CD14-positive monocyte (primary cell): ENCODE data around the gene ATP6V0B. TPM values are rescaled to one million over a fixed set of nuclear protein-coding genes. Genes with fewer than 3 reads are reported as not detected.

Experiments used
- DNase-seq, 3 donors: peaks; one replicate each; pipeline ENCODE4 v3.0.0-alpha.2; 2011 to 2022
- H2AFZ ChIP-seq: 2 replicates; pipeline ENCODE4 v1.6.0; 2012; ENCODE audit warnings: mild to moderate bottlenecking, low read depth, low read length, inconsistent platforms; ENCODE audit not compliant: insufficient read depth, poor library complexity, severe bottlenecking
- H3K27ac ChIP-seq, 2 donors: 1 replicate in 1 of 2; 2 replicates in 1 of 2; pipeline ENCODE4 v1.5.1; 2012 to 2013; ENCODE audit warnings: low read length in 2 of 2, control low read depth in 1 of 2, inconsistent platforms in 1 of 2, low read depth in 1 of 2, mild to moderate bottlenecking in 1 of 2
- H3K27me3 ChIP-seq, 2 donors: one replicate each; pipeline versions ENCODE4 v1.6.0 to v1.6.1; 2011 to 2013; ENCODE audit warnings: low read length in 2 of 2; ENCODE audit not compliant: control insufficient read depth in 2 of 2, insufficient read depth in 2 of 2
- H3K36me3 ChIP-seq, 2 donors: replicated peaks in 1 of 2; 1 replicate in 1 of 2; 2 replicates in 1 of 2; pipeline versions ENCODE4 v1.5.1 to v1.6.1; 2012 to 2013; ENCODE audit warnings: low read length in 2 of 2, control low read depth in 1 of 2, inconsistent platforms in 1 of 2, mild to moderate bottlenecking in 1 of 2; ENCODE audit not compliant: insufficient read depth in 2 of 2, control insufficient read depth in 1 of 2
- H3K4me1 ChIP-seq, 2 donors: 1 replicate in 1 of 2; 2 replicates in 1 of 2; pipeline versions ENCODE4 v1.5.1 to v1.6.1; 2012 to 2013; ENCODE audit warnings: low read length in 2 of 2, control low read depth in 1 of 2, inconsistent platforms in 1 of 2, mild to moderate bottlenecking in 1 of 2, moderate library complexity in 1 of 2; ENCODE audit not compliant: insufficient read depth in 2 of 2, control insufficient read depth in 1 of 2
- H3K4me2 ChIP-seq: replicated peaks from 2 replicates; pipeline ENCODE3; 2012; ENCODE audit warnings: low read length, moderate library complexity, mild to moderate bottlenecking; ENCODE audit not compliant: poor library complexity, severe bottlenecking; ENCODE audit errors: extremely low read depth
- H3K4me3 ChIP-seq, 3 experiments: fragments of 200-600 bp in 1 of 3; sonication (generic) in 1 of 3; replicated peaks in 1 of 3; 1 replicate in 2 of 3; 2 replicates in 1 of 3; pipeline ENCODE4 v1.5.1; 2011 to 2013; ENCODE audit warnings: low read length in 3 of 3, mild to moderate bottlenecking in 3 of 3, control low read depth in 2 of 3, low read depth in 2 of 3, inconsistent platforms in 1 of 3, moderate library complexity in 1 of 3
- H3K79me2 ChIP-seq: 2 replicates; pipeline ENCODE4 v1.6.0; 2012; ENCODE audit warnings: mild to moderate bottlenecking, control low read depth, inconsistent platforms, low read length, moderate library complexity; ENCODE audit not compliant: insufficient read depth
- H3K9ac ChIP-seq: 2 replicates; pipeline ENCODE4 v1.6.0; 2017; ENCODE audit warnings: low read length, mild to moderate bottlenecking; ENCODE audit not compliant: insufficient read depth, poor library complexity, severe bottlenecking
- H3K9me3 ChIP-seq, 2 donors: replicated peaks in 1 of 2; 1 replicate in 1 of 2; 2 replicates in 1 of 2; pipeline versions ENCODE4 v1.5.1 to v1.6.1; 2012 to 2013; ENCODE audit warnings: low read length in 2 of 2, control low read depth in 1 of 2; ENCODE audit not compliant: control insufficient read depth in 1 of 2, insufficient read depth in 1 of 2
- H4K20me1 ChIP-seq: 2 replicates; pipeline ENCODE4 v1.6.0; 2012; ENCODE audit warnings: mild to moderate bottlenecking, low read length, control low read depth, moderate library complexity; ENCODE audit not compliant: insufficient read depth
- H3K27ac Mint-ChIP-seq, 7 donors: one replicate each; pipeline ENCODE4 v1.8.0; 2020; ENCODE audit warnings: mild to moderate bottlenecking in 7 of 7, mixed read lengths in 7 of 7, moderate library complexity in 6 of 7, inconsistent platforms in 2 of 7
- H3K27me3 Mint-ChIP-seq, 3 donors: one replicate each; pipeline ENCODE4 v1.8.0; 2021 to 2022; ENCODE audit warnings: low read depth in 3 of 3, mild to moderate bottlenecking in 3 of 3, mixed read lengths in 3 of 3, moderate library complexity in 3 of 3, inconsistent platforms in 1 of 3
- H3K36me3 Mint-ChIP-seq, 2 donors: one replicate each; pipeline ENCODE4 v1.8.0; 2020; ENCODE audit warnings: mixed read lengths in 2 of 2, inconsistent platforms in 1 of 2, mild to moderate bottlenecking in 1 of 2
- H3K4me1 Mint-ChIP-seq: one replicate; pipeline ENCODE4 v1.8.0; 2020; ENCODE audit warnings: mild to moderate bottlenecking, mixed read lengths
- H3K4me3 Mint-ChIP-seq, 2 donors: one replicate each; pipeline ENCODE4 v1.8.0; 2020; ENCODE audit warnings: mild to moderate bottlenecking in 2 of 2, mixed read lengths in 2 of 2, moderate library complexity in 1 of 2
- H3K9me3 Mint-ChIP-seq, 7 donors: one replicate each; pipeline ENCODE4 v1.8.0; 2020 to 2022; ENCODE audit warnings: mixed read lengths in 7 of 7, mild to moderate bottlenecking in 6 of 7, moderate library complexity in 6 of 7, inconsistent platforms in 2 of 7
- WGBS: methylation state at CpG from one replicate; pipeline ENCODE4 v1.1.5; 2013; ENCODE audit warnings: missing lambda C conversion rate; ENCODE audit not compliant: insufficient coverage; 5-methylcytosine and 5-hydroxymethylcytosine counted together
- intact Hi-C, 2 donors: fragments of 100-400 bp; cut with micrococcal nuclease; formaldehyde crosslinking; loops; one replicate each; pipeline versions ENCODE4 v1.15.0 to v1.15.1; 2023
- polyA plus RNA-seq, 3 donors: library from polyadenylated mRNA; depleted of rRNA in 1 of 3; unstranded in 2 of 3; stranded (reverse) in 1 of 3; fragments of 300-500 nt in 2 of 3; fragments of >200 nt in 1 of 3; fragmentation: Illumina TruSeq in 2 of 3; gene quantifications; 1 replicate in 2 of 3; 2 replicates in 1 of 3; pipeline ENCODE4 v1.2.3, GENCODE V29; 2012 to 2021
- TF ChIP-seq, protein P1 (sequence below): fragments of 200-600 bp; IDR thresholded peaks from one replicate; pipeline ENCODE4 v1.8.0; 2022; ENCODE audit warnings: antibody characterized with exemption, mild to moderate bottlenecking

The ATP6V0B gene
- polyA plus RNA-seq, 3 donors: 465 to 1,219 (median 954) TPM

DNA sequence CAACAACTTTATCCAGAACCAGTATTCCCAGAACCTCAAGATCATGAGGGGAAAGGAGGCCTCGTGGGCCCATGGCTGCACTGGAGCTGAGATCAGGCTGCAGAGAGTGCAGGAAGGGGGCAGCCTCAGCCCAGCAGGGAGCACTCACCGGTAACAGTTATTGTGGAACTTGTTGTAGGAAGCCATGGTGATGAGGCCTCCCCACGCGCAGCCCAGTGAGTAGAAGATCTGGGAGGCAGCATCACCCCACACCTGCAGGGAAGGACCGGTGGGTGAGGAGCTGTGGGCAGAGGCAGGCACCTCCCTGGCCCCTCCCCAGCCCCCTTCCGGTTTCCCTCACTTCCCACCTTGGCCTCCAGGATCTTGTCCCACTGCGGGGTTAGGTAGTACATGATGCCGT, 27.4 kb downstream of the ATP6V0B start:
- Histone ChIP-seq H4K20me1 (no peaks in the 10 kb centered on the region), H3K4me3 (no peak overlapping the region), H3K9ac (no peak overlapping the region), H3K36me3 (no peaks in the 10 kb centered on the region), H3K27me3 (no peaks in the 10 kb centered on the region), H3K4me1 (no peaks in the 10 kb centered on the region), H3K9me3 (no peaks in the 10 kb centered on the region), H3K4me2 (no peak overlapping the region), H3K27ac (no peak overlapping the region), H2AFZ (no peak overlapping the region), H3K79me2 (no peaks in the 10 kb centered on the region)
- Mint-ChIP-seq H3K4me3 (no peak overlapping the region), H3K27me3 (peaks cover 2 to 8% (median 5%) of the 10 kb centered on the region in 3 donors), H3K36me3 (no peaks in the 10 kb centered on the region), H3K9me3 (no peaks in the 10 kb centered on the region), H3K27ac (no peak overlapping the region), H3K4me1 (no peaks in the 10 kb centered on the region)
- TF ChIP-seq, protein P1, sequence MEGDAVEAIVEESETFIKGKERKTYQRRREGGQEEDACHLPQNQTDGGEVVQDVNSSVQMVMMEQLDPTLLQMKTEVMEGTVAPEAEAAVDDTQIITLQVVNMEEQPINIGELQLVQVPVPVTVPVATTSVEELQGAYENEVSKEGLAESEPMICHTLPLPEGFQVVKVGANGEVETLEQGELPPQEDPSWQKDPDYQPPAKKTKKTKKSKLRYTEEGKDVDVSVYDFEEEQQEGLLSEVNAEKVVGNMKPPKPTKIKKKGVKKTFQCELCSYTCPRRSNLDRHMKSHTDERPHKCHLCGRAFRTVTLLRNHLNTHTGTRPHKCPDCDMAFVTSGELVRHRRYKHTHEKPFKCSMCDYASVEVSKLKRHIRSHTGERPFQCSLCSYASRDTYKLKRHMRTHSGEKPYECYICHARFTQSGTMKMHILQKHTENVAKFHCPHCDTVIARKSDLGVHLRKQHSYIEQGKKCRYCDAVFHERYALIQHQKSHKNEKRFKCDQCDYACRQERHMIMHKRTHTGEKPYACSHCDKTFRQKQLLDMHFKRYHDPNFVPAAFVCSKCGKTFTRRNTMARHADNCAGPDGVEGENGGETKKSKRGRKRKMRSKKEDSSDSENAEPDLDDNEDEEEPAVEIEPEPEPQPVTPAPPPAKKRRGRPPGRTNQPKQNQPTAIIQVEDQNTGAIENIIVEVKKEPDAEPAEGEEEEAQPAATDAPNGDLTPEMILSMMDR: no peak
- no peak for DNase-seq
- intact Hi-C loops: no loop called here
- 86% methylated on average over 5 of the region's 8 CpGs for WGBS

GRCh38 chr1:44002606-44003157, 27.9 kb downstream of the ATP6V0B start:
- 97% methylated on average over 9 of the region's 14 CpGs for WGBS
- intact Hi-C loops: no loop called here
- DNase-seq: no peak

More at GRCh38 chr1:44002606-44003157, 27.9 kb downstream of the ATP6V0B start:
- Mint-ChIP-seq H3K36me3 (no peaks in the 10 kb centered on the region), H3K4me1 (no peaks in the 10 kb centered on the region), H3K4me3 (no peak overlapping the region), H3K9me3 (no peaks in the 10 kb centered on the region), H3K27me3 (peaks cover 3 to 8% (median 6%) of the 10 kb centered on the region in 3 donors), H3K27ac (no peak overlapping the region)
- Histone ChIP-seq H3K36me3 (no peaks in the 10 kb centered on the region), H3K9me3 (no peaks in the 10 kb centered on the region), H3K27ac (no peak overlapping the region), H3K4me1 (no peaks in the 10 kb centered on the region), H4K20me1 (no peaks in the 10 kb centered on the region), H3K9ac (no peak overlapping the region), H3K27me3 (no peaks in the 10 kb centered on the region), H2AFZ (no peak overlapping the region), H3K79me2 (no peaks in the 10 kb centered on the region), H3K4me3 (no peak overlapping the region), H3K4me2 (no peak overlapping the region)
- TF ChIP-seq, protein P1: peak; percentile 24
